ENCODE data around the gene HAND2.

DNA sequence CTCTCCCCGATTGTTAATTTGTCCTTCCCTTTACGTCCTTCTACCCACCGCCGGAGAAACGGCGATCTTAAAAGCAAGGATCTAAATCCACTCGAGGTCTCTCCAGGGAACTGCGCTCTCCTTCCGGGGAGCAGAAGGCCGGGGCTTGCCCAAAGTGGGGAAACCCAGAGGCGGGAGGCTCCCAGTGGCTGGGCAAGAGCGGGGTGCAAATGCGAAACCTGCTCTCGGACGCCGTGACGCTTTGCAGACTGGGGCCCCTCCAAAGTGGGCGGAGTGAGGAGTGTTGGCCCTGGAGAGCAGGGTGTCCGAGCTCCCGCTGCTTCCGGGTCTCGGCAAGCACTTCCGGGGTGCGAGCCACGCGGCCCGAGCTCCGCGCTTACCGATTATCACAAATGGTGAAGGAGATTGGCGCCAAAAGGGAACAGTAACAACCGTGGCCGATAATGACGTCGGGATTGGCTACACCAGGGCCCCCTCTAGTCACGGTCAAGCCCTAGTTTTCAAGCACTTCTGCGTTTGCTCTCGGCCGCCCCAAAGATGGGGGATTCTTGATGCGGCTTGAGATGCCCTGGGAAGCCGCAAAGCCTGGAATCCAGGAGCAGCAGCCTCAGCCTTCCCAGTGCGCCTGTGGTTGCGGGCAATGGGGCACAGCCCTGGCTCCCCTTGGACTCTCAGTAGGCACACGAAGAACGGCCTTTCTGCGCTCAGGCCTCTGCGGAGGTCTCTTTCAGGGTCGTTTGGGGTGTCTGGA is 29.0 kb downstream of the HAND2 start:
- no peak for TF ChIP-seq POLR2A (IDR thresholded peaks at IDR 0.05)
- TF ChIP-seq, protein P1, sequence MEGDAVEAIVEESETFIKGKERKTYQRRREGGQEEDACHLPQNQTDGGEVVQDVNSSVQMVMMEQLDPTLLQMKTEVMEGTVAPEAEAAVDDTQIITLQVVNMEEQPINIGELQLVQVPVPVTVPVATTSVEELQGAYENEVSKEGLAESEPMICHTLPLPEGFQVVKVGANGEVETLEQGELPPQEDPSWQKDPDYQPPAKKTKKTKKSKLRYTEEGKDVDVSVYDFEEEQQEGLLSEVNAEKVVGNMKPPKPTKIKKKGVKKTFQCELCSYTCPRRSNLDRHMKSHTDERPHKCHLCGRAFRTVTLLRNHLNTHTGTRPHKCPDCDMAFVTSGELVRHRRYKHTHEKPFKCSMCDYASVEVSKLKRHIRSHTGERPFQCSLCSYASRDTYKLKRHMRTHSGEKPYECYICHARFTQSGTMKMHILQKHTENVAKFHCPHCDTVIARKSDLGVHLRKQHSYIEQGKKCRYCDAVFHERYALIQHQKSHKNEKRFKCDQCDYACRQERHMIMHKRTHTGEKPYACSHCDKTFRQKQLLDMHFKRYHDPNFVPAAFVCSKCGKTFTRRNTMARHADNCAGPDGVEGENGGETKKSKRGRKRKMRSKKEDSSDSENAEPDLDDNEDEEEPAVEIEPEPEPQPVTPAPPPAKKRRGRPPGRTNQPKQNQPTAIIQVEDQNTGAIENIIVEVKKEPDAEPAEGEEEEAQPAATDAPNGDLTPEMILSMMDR (IDR thresholded peaks at IDR 0.05): no peak

Measured in adrenal gland (tissue), 5 donors.